ENCODE results near the gene MRPS10.

GRCh38 chr6:42204768-42205282, 12.8 kb downstream of the MRPS10 start:
- TF ChIP-seq POLR2A (IDR thresholded peaks at IDR 0.05) = no peak
- TF ChIP-seq CTCF (IDR thresholded peaks at IDR 0.05) = no peak

All from lower leg skin (tissue), 3 donors.